Panc1 (cell line): Measurements from ENCODE around the gene GRID1. TPM values are rescaled to one million over a fixed set of nuclear protein-coding genes. Genes with fewer than 3 reads are reported as not detected.

Source experiments
- ATAC-seq: fragments of 200-7000 bp; cut with Tn5 transposase; 2 replicates; pipeline ENCODE4 v1.9.1; 2020; ENCODE audit warnings: mild to moderate bottlenecking, moderate library complexity
- BruUV-seq: library from RNA; stranded (reverse); fragments of 400-500 nt; replicated peaks from 2 replicates; lab custom pipeline; 2021; lab: Mats Ljungman, UMichigan
- CTCF ChIA-PET: fragments of 300-600 bp; sonication (Branson Sonifier 250); formaldehyde crosslinking; loops from one replicate; lab custom pipeline; 2022; ENCODE audit warnings: antibody characterized with exemption; lab: Charles Lee
- POLR2A ChIA-PET: fragments of 300-600 bp; sonication (Branson Sonifier 250); formaldehyde crosslinking; loops from one replicate; lab custom pipeline; 2022; ENCODE audit warnings: antibody characterized with exemption; lab: Charles Lee
- DNase-seq: peaks from one replicate; pipeline ENCODE4 v3.0.0-alpha.2; 2010; ENCODE audit warnings: low read depth, low spot score
- H3K27ac ChIP-seq: 2 replicates; pipeline ENCODE4 v1.5.1; 2011; ENCODE audit warnings: mild to moderate bottlenecking, low read length, inconsistent platforms
- H3K27me3 ChIP-seq: fragments of 200-500 bp; sonication (Bioruptor generic); 2 replicates; pipeline ENCODE4 v1.6.0; 2014; ENCODE audit warnings: low read length, inconsistent platforms; ENCODE audit not compliant: control insufficient read depth, insufficient read depth
- H3K36me3 ChIP-seq: fragments of 200-500 bp; sonication (Bioruptor generic); 2 replicates; pipeline ENCODE4 v1.5.1; 2014; ENCODE audit warnings: inconsistent platforms, mild to moderate bottlenecking, low read length, moderate library complexity; ENCODE audit not compliant: control insufficient read depth, insufficient read depth
- H3K4me1 ChIP-seq: 2 replicates; pipeline ENCODE4 v1.5.1; 2011; ENCODE audit warnings: inconsistent platforms, mild to moderate bottlenecking, low read length, moderate library complexity; ENCODE audit not compliant: control insufficient read depth, insufficient read depth
- H3K4me3 ChIP-seq, 2 experiments: 2 replicates each; pipeline ENCODE4 v1.5.1; 2011 to 2012; ENCODE audit warnings: low read depth in 2 of 2, low read length in 2 of 2, mild to moderate bottlenecking in 2 of 2, inconsistent platforms in 1 of 2, moderate library complexity in 1 of 2
- H3K9me3 ChIP-seq: fragments of 200-500 bp; sonication (Bioruptor generic); 2 replicates; pipeline ENCODE4 v1.5.1; 2014; ENCODE audit warnings: low read depth, mild to moderate bottlenecking, inconsistent platforms, low read length, moderate library complexity; ENCODE audit not compliant: control insufficient read depth, insufficient read depth
- POLR2AphosphoS5 ChIP-seq: IDR thresholded peaks from 2 replicates; pipeline ENCODE4 v1.6.1; 2012; ENCODE audit warnings: mild to moderate bottlenecking, low read depth, low read length, moderate library complexity
- SIN3A ChIP-seq: IDR thresholded peaks from 2 replicates; pipeline ENCODE4 v1.6.1; 2012; ENCODE audit warnings: low read depth, mild to moderate bottlenecking, low read length, moderate library complexity, borderline replicate concordance; ENCODE audit not compliant: insufficient read depth
- TCF7L2 ChIP-seq: IDR thresholded peaks from 2 replicates; pipeline ENCODE4 v1.6.1; 2011; ENCODE audit warnings: mild to moderate bottlenecking, low read depth, low read length, inconsistent platforms
- in situ Hi-C: cut with HindIII; loops from 2 replicates; pipeline ENCODE4 v1.10.0; 2016; ENCODE audit warnings: low sequenced_read_pairs, low pct_unique_long_range_greater_than_20kb
- intact Hi-C: fragments of 100-400 bp; cut with micrococcal nuclease; formaldehyde crosslinking; loops from one replicate; pipeline ENCODE4 v1.10.0; 2022; ENCODE audit not compliant: unreplicated experiment
- total RNA-seq: library from RNA; stranded (reverse); gene quantifications from one replicate; pipeline ENCODE4 v1.2.1, GENCODE V29; 2021; ENCODE audit not compliant: unreplicated experiment
- TF ChIP-seq, protein P1 (sequence below): fragments of 450-650 bp; IDR thresholded peaks from 2 replicates; pipeline ENCODE4 v1.5.1; 2017; ENCODE audit warnings: mild to moderate bottlenecking
- TF ChIP-seq, protein P2 (sequence below), 2 experiments: IDR thresholded peaks; 2 replicates each; pipeline ENCODE4 v1.6.1; 2011 to 2012; ENCODE audit warnings: low read depth in 2 of 2, control low read depth in 1 of 2, low read length in 1 of 2, mild to moderate bottlenecking in 1 of 2, moderate library complexity in 1 of 2; ENCODE audit not compliant: insufficient read depth in 1 of 2

Gene GRID1
- total RNA-seq, 1 experiment from 2014 or later: 2.3 TPM

DNA sequence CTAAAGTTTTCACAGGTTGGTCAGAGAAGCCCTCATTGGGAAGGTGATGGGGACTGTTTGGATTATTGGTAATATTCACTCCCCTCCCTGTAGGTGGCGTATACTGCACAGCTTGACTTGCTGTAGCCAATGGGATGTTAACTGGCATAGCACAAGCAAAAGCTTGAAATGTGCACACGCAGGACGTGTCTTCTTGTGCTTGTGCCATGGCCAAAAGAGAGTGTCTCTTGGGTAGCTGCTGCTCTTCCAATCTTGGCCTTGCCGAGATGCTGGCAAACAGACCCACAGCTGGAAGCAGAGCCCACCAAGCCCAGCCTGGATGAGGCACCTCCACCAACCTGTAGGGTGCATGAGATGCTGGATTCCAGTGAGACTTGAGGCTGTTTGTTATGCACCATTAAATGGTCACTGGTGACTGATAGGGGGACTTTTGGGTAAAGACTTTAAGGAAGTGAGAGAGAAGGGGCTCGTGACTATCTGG lies 266.0 kb downstream of the GRID1 start:
- Histone ChIP-seq H3K27ac (no peak overlapping the region), H3K27me3 (no peaks in the 10 kb centered on the region), H3K4me1 (no peaks in the 10 kb centered on the region), H3K4me3 (no peak overlapping the region), H3K9me3 (no peaks in the 10 kb centered on the region), H3K36me3 (no peaks in the 10 kb centered on the region)
- DNase-seq: no peak
- 0 out of 2 replicates have a peak, but pooled peaks have one; percentile 65 for ATAC-seq
- CTCF ChIA-PET: no interaction called here
- no peak for TF ChIP-seq POLR2AphosphoS5
- TF ChIP-seq, protein P1, sequence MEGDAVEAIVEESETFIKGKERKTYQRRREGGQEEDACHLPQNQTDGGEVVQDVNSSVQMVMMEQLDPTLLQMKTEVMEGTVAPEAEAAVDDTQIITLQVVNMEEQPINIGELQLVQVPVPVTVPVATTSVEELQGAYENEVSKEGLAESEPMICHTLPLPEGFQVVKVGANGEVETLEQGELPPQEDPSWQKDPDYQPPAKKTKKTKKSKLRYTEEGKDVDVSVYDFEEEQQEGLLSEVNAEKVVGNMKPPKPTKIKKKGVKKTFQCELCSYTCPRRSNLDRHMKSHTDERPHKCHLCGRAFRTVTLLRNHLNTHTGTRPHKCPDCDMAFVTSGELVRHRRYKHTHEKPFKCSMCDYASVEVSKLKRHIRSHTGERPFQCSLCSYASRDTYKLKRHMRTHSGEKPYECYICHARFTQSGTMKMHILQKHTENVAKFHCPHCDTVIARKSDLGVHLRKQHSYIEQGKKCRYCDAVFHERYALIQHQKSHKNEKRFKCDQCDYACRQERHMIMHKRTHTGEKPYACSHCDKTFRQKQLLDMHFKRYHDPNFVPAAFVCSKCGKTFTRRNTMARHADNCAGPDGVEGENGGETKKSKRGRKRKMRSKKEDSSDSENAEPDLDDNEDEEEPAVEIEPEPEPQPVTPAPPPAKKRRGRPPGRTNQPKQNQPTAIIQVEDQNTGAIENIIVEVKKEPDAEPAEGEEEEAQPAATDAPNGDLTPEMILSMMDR: peak; percentile 81
- BruUV-seq: no TSS peak
- POLR2A ChIA-PET: no interaction called here
- in situ Hi-C loops: no loop called here
- intact Hi-C loops: no loop called here

DNA sequence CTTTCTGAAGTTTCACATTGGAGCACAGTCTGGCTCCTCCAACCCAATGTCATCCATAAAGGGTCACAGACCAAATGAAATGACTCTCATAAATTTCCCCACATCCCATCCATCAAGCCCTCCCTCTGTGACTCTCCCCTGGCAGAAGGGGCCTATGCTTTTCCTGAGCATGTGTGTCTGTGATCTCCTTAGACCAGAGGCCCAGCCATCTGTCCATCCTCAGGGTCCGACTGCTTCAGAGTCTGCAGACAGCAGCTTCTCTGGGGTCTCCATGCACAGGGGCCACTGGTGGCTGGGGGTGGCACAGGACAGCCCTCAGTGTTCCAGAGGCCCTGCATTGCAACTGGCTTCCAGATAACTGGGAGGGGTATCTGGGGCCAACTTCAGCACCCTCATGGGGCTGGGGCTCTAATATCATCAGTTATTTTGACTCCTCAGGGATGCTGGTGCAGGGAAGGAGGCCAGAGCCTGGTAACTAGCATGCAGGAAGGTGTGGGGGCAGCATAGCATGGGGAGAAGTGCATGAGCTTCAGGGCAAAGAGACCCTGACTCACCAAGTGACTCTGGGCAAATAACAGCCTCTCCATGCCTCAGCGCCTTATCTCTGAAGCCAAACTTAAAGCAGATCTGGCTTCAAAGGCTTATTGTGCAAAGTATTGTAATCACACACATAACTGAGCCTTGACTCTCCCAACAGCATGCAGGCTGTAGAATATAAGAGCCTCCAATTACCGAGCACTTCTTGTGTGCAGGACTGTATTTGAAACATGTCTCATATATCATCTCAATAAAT lies 266.9 kb downstream of the GRID1 start:
- Histone ChIP-seq H3K27me3 (no peaks in the 10 kb centered on the region), H3K36me3 (no peaks in the 10 kb centered on the region), H3K4me1 (no peaks in the 10 kb centered on the region), H3K9me3 (no peaks in the 10 kb centered on the region), H3K4me3 (no peak overlapping the region), H3K27ac (no peak overlapping the region)
- BruUV-seq: no TSS peak
- no peak for ATAC-seq
- no peak for DNase-seq
- in situ Hi-C loops: no loop called here
- ChIA-PET POLR2A (no interaction called here), CTCF (no interaction called here)
- TF ChIP-seq, protein P1: no peak
- TF ChIP-seq POLR2AphosphoS5: no peak
- TF ChIP-seq, protein P2, sequence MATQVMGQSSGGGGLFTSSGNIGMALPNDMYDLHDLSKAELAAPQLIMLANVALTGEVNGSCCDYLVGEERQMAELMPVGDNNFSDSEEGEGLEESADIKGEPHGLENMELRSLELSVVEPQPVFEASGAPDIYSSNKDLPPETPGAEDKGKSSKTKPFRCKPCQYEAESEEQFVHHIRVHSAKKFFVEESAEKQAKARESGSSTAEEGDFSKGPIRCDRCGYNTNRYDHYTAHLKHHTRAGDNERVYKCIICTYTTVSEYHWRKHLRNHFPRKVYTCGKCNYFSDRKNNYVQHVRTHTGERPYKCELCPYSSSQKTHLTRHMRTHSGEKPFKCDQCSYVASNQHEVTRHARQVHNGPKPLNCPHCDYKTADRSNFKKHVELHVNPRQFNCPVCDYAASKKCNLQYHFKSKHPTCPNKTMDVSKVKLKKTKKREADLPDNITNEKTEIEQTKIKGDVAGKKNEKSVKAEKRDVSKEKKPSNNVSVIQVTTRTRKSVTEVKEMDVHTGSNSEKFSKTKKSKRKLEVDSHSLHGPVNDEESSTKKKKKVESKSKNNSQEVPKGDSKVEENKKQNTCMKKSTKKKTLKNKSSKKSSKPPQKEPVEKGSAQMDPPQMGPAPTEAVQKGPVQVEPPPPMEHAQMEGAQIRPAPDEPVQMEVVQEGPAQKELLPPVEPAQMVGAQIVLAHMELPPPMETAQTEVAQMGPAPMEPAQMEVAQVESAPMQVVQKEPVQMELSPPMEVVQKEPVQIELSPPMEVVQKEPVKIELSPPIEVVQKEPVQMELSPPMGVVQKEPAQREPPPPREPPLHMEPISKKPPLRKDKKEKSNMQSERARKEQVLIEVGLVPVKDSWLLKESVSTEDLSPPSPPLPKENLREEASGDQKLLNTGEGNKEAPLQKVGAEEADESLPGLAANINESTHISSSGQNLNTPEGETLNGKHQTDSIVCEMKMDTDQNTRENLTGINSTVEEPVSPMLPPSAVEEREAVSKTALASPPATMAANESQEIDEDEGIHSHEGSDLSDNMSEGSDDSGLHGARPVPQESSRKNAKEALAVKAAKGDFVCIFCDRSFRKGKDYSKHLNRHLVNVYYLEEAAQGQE (IDR thresholded peaks at IDR 0.05; ENCODE audit: insufficient read depth in 1 of 2, low read depth in 2 of 2, low read length in 1 of 2): no peak
- no peak for TF ChIP-seq TCF7L2
- no peak for TF ChIP-seq SIN3A
- intact Hi-C loops: no loop called here
